ENCODE data around the gene SSTR5. TPM values are rescaled to one million over a fixed set of nuclear protein-coding genes. Genes with fewer than 3 reads are reported as not detected.

Gene SSTR5
- total and polyA plus RNA-seq, 2 donors (not counting 1 experiment from before 2014, with no cell fraction given): not detected

DNA sequence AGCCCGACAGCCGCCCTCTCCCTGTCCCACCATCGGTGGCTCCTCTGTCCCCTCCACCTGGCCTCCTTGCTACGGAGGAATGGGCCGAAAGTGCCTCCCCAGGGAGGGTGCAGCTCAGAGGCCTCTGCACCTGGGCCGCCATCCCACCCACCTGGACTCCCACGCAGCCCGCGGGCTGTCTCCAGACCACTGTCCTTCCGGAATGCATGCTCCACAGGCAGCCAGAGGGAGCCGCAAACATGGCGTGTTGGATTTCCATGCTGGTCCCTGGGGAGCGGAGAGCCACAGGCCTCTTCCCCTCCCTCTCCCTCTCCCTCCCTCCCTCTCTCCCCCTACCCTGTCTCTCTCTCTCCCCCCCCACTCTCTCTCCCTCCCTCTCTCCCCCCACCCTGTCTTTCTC is 3.0 kb downstream of the SSTR5 start:
- no peak for ATAC-seq (ENCODE audit: low read depth)

More for the DNA sequence above, 3.0 kb downstream of the SSTR5 start:
- peaks cover 14% of the 10 kb centered on the region for H3K27me3 Mint-ChIP-seq
- H3K4me1 ChIP-seq (ENCODE audit: control insufficient read depth in 2 of 2, insufficient read depth in 2 of 2, low read length in 2 of 2): no peaks in the 10 kb centered on the region
- H3K4me3 ChIP-seq (ENCODE audit: control extremely low read depth in 1 of 5, extremely low read depth in 1 of 5, insufficient read depth in 1 of 5, low read depth in 2 of 5, low read length in 4 of 5): no peak overlapping the region
- no peaks in the 10 kb centered on the region for H3K36me3 ChIP-seq (replicated peaks in 1 of 2; ENCODE audit: control extremely low read depth in 1 of 2, control insufficient read depth in 1 of 2, extremely low read depth in 1 of 2, insufficient read depth in 2 of 2, low read length in 1 of 2)
- no peaks in the 10 kb centered on the region for H4K20me1 ChIP-seq (ENCODE audit: control insufficient read depth, insufficient read depth, low read length, poor library complexity, severe bottlenecking)
- H3K27ac Mint-ChIP-seq: no peak overlapping the region
- H2AFZ ChIP-seq (ENCODE audit: insufficient read depth, low read depth, low read length, poor library complexity, severe bottlenecking): no peak overlapping the region
- 68% methylated on average over 12 of the region's 13 CpGs for WGBS (ENCODE audit: insufficient coverage)
- ChIA-PET POLR2A (no interaction called here), CTCF (no interaction called here)
- H3K9me3 ChIP-seq (ENCODE audit: control extremely low read depth in 1 of 3, control insufficient read depth in 2 of 3, insufficient read depth in 1 of 3, low read length in 2 of 3): no peaks in the 10 kb centered on the region
- no peak for DNase-seq
- H3K9me3 Mint-ChIP-seq (ENCODE audit: insufficient read depth): no peaks in the 10 kb centered on the region
- no peak overlapping the region for H3K4me2 ChIP-seq (replicated peaks; ENCODE audit: low read depth, low read length, poor library complexity, severe bottlenecking)
- intact Hi-C loops (cut with micrococcal nuclease): no loop called here
- TF ChIP-seq CTCF (IDR thresholded peaks at IDR 0.05) (no peak), EZH2 (IDR thresholded peaks at IDR 0.05; ENCODE audit: borderline replicate concordance, insufficient read depth, low read depth, low read length, poor library complexity, severe bottlenecking) (no peak)
- no peaks in the 10 kb centered on the region for H3K4me1 Mint-ChIP-seq
- H3K9ac ChIP-seq (ENCODE audit: low read length): no peak overlapping the region
- no peaks in the 10 kb centered on the region for H3K79me2 ChIP-seq (ENCODE audit: control insufficient read depth, insufficient read depth, low read length)
- H3K27me3 ChIP-seq (replicated peaks in 1 of 4; ENCODE audit: control extremely low read depth in 1 of 4, control insufficient read depth in 3 of 4, insufficient read depth in 4 of 4, low read length in 3 of 4): peaks cover 0 to 25% (median 4%) of the 10 kb centered on the region in 4 experiments
- no peak overlapping the region for H3K27ac ChIP-seq (ENCODE audit: low read length in 2 of 2)
- H3K4me3 Mint-ChIP-seq: no peak overlapping the region

Data from B cell (primary cell).